ENCODE measurements around the gene FHOD1.

Gene FHOD1

DNA sequence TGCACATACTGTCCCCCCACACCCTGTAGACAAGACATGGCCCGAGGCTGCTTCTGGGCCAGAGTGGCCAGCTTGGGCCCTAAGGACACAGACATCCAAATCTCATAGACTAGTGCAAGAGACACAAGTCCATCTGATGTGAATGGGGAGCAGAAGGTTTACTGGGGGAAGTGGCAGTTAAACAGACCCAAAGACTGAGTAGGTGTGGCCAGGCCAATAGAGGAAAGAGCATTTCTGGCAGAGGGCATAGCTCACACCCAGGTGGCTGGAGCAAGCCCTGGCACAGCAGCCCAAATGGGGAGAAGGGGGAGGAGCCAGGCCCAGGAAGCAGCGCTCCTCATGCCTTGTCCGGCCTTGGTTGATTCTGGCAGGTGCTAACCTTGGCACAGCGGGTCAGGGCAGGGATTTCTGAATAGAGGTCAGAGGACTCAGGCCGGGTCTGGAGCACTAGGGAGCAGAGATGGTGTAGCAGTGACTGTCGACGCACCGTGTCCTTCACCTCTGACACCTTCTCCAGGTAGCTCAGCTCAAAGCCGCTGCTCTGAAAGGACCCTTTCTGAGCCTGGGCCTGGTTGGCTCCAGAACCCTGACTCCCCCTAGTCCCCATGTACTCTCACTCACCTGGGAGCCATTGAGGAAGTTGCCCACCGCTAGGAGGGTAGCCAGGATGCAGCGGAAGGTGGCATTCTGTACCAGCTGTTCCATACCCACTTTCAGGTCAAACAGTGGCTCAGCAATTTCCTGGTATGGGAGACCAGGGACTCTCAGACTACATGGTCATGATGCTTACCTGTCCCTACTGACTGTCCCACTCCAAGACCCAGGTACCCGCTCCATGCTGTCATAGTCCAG lies 16.2 kb downstream of the FHOD1 start:
- DNase-seq, result no peak

GRCh38 chr16:67229906-67230808 lies 17.1 kb downstream of the FHOD1 start:
- no peak for DNase-seq

- no peak for DNase-seq
Measured at GRCh38 chr16:67228905-67229304, 18.4 kb downstream of the FHOD1 start.

DNA sequence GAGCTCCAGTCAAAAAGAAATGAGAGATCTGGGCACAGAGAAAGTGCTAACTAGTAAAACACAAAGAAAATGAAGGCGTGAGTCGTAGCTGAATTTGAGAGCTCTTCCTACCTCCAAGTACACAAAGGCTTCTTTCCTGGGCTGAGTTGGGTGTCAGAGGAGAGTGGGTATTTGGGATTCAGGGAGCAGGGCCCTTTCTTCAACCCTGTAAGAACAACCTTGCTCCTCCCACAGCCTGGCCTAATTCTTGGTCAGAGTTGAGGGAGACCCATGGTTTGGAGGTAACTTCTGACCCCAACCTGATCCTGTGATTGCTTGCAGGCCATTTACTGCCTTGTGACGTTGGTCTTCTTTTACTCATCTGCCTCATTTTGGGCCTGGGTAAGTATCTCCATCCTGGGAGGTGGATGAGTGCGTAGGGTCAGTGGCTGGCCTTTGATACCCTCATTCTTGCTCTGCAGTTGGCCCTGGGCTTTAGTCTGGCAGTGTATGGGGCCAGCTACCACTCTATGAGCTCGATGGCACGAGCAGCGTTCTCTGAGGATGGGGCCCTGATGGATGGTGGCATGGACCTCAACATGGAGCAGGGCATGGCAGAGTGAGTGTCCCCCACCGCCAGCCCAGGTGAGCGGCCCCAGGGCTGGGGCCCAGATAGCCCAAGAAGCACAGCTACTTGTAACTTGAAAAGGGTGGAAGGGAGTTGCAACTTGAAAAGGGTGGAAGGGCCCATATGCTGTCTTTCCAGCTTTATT lies 19.1 kb downstream of the FHOD1 start:
- DNase-seq, result no peak

DNA sequence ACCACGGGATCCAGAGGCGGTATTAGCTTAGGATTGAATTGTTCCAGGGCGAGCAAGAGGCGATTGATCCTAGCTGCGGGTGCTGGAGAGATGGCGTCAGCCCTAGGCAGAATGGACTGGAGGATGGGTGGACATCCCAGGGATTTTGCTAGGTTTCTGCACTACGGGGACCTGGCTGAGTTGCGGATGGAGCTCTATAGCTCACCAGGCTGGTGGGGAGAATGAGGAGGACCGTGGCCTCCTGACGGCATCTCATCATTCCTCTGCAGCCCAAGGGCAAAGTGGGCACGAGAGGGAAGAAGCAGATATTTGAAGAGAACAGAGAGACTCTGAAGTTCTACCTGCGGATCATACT lies 19.7 kb downstream of the FHOD1 start:
- DNase-seq, result no peak

- DNase-seq, result peak; percentile 98 to 99
Measured at GRCh38 chr16:67226804-67227566, 20.3 kb downstream of the FHOD1 start, which contains the start of gene TMEM208. TSS of gene TMEM208 (plus strand) at chr16:67227130. CDS start at chr16:67227219, 89 bp downstream.

- DNase-seq, result no peak
Measured at GRCh38 chr16:67226295-67226803, 20.9 kb downstream of the FHOD1 start.

- DNase-seq, result no peak
Measured at GRCh38 chr16:67223992-67224391, 23.3 kb downstream of the FHOD1 start.

- DNase-seq, result peak in 1 of 2 donors; percentile 23
Measured at GRCh38 chr16:67216612-67217490, 30.4 kb downstream of the FHOD1 start.

- no peak for DNase-seq
Measured at GRCh38 chr16:67215706-67216105, 31.6 kb downstream of the FHOD1 start.

GRCh38 chr16:67213197-67214019 lies 33.9 kb downstream of the FHOD1 start:
- DNase-seq, result no peak

GRCh38 chr16:67212766-67213165 lies 34.5 kb downstream of the FHOD1 start:
- no peak for DNase-seq

DNA sequence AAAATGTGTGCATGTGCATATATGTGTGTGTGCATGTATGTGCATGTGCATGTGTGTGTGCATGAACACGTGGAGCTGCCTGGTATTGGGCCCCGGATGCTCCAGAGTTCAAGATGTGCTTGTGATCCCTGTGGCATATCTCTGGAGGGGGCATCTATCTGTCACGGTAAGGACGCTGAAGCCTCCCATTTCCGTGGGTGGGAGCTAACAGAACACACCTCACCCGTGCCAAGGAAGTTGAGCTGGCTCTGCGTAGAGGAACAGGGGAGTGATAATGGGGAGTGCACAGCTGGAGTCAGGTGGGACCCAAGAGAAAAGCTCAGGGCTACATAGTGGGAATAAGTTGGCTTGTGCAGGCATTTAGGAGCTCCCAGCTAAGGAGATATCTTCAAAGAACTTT lies 35.6 kb downstream of the FHOD1 start:
- no peak for DNase-seq

DNA sequence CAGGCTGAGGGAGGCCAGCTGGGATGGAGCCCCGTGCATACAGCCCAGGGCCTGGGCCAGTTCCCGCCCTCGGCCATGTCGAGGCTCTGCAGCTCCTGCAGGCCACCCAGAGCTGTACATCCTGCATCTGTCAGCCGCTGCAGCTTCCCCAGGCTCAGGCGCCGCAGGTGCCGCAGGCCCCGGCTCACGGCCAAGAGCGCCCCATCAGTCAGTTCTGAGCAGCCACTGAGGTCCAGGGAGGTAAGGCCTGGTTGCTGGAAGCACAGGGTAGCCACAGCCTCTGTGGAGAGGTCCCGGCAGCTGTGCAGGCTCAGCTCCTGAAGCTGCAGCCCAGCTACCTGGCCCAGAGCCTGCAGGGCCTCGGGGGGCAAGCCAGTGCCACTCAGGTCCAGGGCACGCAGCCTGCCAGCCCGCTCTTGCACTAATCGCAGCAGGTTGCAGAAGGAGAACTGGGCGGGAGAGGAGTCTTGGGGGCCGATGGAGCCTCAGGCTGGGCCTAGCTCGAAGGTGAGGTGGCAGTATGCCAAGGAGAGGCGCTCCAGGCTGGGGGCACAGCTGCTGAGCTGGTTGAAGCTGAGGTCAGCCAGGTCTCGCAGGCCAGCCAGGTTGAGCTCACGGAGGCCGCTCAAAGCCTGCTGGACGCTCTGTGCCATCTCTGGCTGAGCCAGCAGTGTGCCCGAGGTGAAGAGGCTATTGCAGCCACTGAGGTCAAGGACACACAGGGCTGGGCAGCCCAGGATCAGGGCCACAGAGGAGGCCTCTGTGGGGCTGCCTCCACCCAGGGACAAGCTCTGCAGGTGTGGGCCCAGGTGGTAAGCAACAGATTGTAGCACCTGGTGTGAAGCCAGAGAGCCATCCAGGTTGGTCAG lies 37.0 kb downstream of the FHOD1 start:
- no peak for DNase-seq

DNA sequence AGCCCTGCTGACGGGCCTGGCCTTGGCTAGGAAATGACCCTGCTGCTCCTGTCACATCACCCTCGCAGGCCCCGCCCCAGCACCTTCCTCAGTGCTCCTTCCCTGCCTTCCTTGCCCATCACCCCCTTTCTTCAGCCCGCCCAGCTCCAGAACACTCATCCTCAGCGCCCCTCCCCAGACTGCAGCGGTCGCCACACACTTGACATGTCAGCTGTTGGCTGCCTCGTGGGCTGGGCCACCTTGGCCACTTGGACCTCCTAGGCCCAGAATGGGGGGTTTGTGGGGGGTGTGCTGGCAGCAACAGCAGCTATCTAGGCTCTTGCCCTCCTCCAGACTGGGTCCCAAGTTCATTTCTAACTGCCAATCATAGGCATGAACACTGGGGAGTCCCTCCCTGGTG lies 37.7 kb downstream of the FHOD1 start:
- DNase-seq, result no peak

- DNase-seq, result no peak
Measured at GRCh38 chr16:67208154-67208896, 39.0 kb downstream of the FHOD1 start.

DNA sequence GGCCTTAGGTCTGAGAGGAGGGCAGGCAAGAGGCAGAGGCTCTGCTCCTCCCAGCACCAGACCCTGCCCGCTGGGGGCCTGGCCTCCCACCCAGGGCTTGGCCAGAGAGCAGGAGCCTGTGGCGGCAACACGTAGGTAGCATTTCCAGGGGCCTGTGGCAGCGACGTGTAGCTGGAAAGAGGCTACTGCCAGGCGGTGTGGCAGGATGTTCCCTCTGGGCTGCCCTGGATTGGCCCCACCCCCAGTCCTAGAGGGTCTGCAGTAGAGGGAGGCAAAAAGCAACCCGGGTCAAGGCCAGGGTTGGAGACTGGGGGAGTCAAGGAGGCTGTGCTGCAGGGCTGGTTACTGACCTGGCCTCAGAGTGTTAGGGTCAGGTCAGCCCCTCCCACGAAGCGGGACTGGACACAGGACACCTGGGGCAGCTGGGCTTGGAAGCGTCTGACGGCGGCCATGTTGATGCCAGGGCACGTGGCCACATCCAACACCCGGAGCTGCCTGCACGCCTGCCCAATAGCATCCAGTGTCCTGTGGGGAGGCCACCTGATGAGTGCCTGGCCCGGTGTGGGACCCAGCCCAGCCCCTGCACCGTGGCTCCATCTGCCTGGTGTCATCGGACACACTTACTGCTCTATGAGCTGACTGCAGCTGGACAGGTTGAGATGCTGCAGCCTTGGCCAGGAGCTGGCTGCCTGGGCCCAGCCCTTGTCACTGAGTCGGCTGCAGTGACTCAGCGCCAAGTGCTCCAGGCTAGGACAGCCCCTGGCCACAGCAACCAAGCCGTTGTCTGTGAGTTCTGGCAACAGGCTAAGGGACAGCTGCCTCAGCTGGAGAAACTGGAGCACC lies 39.8 kb downstream of the FHOD1 start:
- DNase-seq, result no peak

Measured in CD4-positive, alpha-beta T cell treated with Interleukin-1 beta for 1 hour (primary cell).